T1000 (cell line): ENCODE results near the gene NT5C1B.

Source experiments
- DNase-seq: peaks from one replicate; lab custom pipeline; 2025; ENCODE audit warnings: mixed read lengths; lab: John Stamatoyannopoulos, UW

NT5C1B gene

GRCh38 chr2:18599509-18600254 is 10.3 kb upstream of the NT5C1B start:
- no peak for DNase-seq

GRCh38 chr2:18598848-18599484 is 9.6 kb upstream of the NT5C1B start:
- DNase-seq: no peak

GRCh38 chr2:18597618-18598017 is 8.2 kb upstream of the NT5C1B start:
- DNase-seq: no peak

DNA sequence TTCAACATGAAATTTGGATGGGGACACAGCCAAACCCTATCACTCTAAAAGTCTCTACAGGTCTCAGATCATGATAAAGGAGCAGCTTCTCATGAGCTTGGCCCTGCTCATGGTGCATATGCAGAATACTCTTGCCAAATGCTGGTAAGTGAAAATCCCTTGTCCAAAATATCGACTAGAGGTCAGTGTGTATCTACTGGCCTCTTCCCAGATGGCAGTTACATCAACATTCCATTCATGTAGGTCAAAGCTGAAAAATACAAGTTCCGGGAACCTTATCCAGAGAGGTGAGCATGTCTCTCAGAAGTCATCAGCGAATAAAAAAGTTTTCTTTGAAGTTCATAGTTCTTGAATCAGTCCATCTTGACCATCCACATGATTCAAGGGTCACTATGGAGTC is 7.6 kb upstream of the NT5C1B start:
- no peak for DNase-seq

DNA sequence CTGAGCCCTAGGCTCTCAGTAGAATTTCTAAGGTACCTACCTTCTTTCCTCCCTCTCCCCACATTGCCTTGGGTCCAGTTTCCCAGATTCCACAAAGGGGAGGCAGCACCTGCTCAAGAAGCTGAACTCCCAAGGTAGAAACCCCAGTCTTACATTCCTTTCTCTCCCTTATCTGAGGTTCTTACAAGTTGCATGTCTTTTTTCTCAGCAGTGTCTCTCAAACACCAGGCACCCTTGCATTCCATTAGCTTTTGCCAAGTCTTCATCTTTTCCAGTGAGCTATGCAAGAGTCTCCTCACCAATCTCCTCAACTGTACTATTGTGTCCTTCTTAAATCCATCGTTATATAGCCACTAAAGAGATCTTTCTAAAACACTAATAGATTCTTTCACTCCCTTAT is 4.1 kb upstream of the NT5C1B start:
- DNase-seq: no peak

DNA sequence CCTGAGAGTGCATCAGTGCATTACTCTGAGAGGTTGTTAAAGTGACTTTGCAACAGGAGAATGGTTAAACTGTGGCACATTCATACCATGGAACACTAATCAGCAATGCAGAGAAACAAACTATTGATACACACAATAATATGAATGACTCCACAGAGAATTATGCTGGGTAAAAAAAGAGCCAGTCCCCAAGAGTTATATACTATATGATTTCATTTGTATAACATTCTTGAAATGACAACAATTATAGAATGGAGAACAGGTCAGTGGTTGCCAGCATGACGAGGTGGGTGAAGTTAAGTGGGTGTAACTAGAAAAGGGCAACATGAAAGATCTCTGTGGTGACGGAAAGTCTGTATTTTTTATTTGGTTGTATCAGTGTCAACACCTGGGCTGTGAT is 3.0 kb upstream of the NT5C1B start:
- DNase-seq: no peak

DNA sequence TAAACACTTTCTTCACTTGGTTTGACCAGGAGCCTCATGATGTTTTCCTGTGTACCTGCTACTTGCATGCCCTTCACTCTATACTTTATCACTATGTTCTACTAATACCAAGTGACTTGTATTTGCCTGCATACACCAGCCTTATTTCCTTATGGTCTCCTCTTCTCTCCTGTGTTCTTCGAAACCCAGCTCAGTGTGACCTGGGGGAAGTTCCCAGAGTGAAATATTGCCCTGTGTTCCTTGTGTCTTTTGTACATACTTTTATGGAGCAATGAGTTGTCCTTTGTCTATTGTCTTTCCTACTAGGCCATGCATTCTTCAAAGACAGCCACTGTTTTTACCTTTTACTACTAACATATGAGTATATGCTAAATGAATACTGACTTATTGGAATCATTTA is 567 bp downstream of the NT5C1B start:
- DNase-seq: no peak

DNA sequence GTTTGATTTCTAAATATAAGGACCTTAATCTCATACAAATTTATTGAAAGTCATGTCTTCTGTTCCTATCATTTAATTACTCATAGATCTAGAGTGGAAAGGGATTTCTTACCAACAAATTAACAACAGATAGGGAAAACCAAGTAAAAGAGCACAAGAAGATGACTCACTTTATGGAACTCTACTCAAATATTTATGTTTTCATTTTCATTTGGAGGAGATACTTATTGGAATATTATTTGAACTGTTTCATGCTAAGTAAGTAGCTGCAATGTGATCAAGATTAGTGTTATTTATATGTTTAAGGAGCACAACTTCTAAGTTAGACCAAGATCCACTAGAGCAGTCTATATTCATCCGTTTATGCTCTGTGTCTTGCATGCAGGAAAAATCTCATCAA is 1.3 kb downstream of the NT5C1B start:
- DNase-seq: no peak

- no peak for DNase-seq
Observed at GRCh38 chr2:18585526-18585925, 3.8 kb downstream of the NT5C1B start.

- no peak for DNase-seq
Observed at GRCh38 chr2:18584608-18584954, 4.8 kb downstream of the NT5C1B start.

DNA sequence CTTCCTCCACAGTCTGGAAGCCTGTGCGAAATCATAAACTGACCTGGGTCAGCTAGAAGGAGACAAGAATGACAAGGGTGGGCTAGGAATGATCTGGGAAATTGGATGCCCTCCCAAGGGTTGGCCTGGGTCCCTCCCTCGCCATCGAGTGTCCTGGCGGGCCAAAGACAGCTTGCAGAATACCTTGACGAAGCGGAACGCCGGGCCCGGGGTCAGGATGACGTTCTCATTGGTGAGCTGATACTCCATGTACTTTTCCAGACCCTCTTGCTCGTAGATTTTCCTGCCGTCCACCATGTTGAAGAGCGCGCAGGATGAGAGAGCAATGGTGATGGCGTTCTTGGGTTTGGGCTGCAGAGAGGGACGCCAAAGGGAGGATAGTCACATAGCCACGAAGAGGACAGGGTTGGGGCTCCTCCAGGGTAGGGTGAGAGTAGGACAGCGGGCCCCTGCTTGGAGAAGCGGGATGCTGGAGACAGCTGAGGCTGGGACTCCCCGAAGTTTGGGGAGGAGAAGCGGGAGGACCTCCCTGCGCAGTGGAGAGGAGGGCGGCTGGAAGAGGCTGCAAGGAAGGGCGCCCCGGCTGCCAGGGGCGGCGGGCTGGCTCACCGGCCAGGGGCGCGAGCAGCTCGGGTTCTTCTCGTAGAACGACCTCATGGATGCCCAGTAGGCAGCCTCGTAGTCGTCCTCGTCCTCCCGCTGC is 5.3 kb downstream of the NT5C1B start:
- DNase-seq: no peak

DNA sequence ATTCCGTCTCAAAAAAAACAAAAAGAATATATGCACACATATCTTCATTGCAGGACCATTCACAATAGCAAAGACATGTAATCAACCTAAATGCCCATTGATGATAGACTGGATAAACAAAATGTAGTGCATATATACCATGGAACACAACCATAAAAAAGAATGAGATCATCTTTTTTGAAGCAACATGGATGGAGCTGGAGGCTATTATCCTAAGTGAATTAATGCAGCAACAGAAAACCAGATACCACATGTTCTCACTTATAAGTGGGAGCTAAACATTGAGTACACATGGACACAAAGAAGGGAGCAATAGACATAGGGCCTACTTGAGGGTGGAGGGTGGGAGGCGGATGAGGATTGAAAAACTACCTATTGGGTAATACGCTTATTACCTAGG is 8.8 kb downstream of the NT5C1B start:
- no peak for DNase-seq

- no peak for DNase-seq
Observed at GRCh38 chr2:18578033-18578432, 11.3 kb downstream of the NT5C1B start.

DNA sequence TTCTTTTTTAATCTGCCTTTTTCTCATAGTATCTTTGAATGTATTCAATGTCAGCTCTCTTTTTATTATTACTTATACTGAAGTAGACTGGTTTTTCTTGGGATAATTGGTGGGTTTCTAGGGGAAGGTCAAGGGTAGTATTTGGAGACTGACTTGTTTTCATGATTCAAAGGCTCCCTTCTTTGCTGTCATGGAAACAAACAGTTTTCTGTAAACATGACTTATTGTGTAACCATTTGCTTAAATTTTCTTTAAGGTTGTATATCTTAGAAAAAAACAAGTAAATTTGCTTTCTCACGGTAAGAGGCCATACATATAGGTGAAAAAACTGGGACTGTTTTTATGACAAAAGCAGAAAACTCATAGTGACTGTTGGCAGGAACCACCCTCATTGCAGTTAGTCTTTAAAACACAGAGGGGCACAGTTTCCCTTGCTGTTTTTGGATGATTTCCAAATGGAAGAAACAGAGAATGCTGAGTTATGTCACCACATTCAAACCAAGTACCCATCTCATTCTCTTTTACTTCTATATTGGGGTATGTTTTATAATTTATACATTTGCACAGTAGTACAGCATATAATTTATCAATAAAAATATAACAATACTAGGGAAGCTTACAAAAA is 23.1 kb downstream of the NT5C1B start:
- no peak for DNase-seq

DNA sequence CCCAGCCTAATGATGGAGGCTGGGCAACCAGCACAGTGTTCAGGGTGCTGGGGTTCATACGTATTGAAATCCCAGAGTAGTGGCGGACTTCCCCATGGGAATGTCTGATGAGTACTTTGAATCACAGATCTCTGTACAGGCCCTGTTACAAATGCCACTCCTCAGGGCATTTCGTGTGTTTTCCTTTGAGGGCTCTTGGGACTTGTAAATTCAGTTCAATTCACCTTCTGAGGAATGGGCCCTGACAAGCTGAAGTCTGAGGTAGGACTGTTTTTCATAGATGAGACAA is 28.6 kb downstream of the NT5C1B start:
- DNase-seq: no peak

DNA sequence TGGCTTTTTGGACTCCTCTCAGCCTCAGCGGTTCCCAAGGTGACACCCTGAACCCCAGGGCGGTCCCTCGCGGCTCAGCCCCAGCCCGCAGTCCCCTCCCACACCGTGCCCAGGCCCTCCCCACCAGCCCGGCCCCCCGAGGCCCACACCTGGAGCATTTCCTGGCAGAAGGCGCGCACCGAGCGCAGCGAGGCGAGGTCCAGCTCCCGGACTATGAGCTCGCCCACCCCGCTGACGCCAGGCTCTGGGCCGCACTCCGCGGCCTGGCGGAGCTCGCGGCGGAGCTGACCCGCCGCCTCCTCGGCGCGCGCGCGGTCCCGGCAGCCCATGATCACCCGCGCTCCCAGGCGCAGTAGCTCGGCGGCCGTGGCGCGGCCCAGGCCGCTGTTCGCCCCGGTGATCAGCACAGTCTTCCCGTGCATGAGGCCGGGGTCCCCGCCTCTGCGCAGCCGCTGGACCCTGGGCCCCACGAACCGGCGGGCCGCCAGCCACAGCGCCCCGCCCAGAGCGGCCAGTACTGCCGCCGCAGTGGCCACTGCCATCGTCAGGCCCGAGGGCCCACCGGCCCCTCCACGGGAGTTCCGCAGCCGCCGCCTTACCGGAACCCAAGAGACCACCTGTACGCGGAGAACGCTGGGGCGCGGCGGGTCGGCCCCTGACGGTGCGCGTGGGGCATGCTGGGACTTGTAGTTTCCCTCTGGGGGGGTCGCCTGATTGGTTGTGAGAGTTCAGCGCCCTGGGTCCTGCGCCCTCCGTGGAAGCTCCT is 29.2 kb downstream of the NT5C1B start, which contains the start of gene RDH14:
RDH14 (minus strand) TSS at position 623 of the 766 bp plus-strand sequence; CDS start at position 542, 81 bp downstream.
- peak; percentile 65 for DNase-seq

DNA sequence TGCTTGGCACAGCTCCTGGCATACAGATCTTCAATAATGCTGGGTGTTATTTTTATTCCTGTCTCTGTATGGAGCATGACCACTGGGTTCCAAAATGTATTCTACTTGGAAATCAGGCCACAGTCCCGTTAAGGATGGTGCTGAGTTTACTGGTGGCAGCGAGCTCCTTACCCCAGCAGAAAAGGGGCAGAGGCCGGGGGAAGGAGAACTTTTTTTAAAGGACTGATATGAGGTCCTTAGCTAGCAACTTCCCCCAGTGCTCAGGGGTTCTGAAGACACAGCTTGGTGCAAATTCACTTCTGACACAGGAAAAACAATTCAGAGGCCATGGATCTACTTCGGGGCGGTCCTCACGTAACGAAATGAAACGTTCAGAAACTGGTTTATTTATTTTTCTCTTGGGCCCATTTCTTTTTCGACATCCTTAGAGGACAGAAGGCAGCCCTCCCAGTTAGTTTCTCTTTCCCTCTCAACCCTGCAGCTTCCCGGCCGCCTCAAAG is 29.8 kb downstream of the NT5C1B start:
- DNase-seq: no peak

DNA sequence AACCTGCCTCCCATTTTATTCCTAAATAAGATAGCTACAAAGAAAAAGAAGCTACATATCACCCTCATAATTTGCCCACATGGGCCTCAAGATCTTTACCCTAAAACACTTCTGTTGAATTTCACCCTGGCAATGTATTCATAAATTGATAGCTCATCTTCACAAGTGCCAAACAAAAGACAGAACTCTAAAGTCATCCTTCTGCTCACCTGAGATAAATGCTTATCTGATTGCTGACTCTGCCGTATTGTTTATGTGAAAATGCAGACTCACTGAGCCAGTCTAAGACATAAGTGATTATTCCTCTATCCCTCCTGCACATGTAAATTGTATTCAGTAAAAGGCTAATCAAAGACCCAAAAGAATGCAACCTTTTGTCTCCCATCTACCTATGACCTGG is 30.9 kb downstream of the NT5C1B start:
- no peak for DNase-seq

- DNase-seq: no peak
Observed at GRCh38 chr2:18557121-18557520, 32.2 kb downstream of the NT5C1B start.

DNA sequence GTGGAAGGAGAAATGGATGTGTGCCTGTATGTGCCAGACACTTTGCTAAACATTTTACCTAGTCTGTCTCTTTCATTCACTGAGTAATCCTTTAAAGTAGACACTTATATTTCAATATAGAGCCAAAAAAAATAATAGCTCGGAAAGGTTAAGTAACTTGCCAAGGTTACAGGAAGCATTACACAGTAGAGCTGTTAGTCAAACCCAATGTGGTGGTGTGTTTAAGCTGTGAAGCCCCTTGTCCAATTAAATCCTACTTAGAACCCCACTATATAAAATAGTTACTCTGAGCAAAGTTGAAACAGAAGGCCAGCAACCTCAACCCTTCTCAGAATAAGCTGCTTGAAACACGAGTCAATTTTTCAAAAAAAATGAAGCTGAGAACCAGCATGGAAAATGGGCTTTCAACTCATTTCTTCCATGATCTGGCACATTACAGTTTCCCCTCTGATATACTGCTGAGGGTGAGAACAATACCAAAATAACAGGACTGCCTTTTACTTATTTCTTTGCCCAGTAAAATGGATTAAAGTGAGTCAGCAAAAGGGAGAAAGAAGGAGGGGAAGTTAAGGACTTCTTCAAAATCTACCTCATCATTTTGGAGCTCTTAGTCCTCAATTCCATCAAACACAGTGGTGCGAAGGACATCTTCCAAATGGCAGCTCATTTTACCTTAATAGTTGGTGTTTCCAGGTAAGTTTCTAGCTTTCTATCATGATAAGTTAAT is 36.9 kb downstream of the NT5C1B start:
- DNase-seq: no peak

- DNase-seq: no peak
Observed at GRCh38 chr2:18551623-18552022, 37.7 kb downstream of the NT5C1B start.
